Measurements from ENCODE around the gene MTF1. TPM values are rescaled to one million over a fixed set of nuclear protein-coding genes. Genes with fewer than 3 reads are reported as not detected.

Gene MTF1
- total RNA-seq, 4 donors from 2014 or later, result 4.0 to 7.4 (median 6.7) TPM

DNA sequence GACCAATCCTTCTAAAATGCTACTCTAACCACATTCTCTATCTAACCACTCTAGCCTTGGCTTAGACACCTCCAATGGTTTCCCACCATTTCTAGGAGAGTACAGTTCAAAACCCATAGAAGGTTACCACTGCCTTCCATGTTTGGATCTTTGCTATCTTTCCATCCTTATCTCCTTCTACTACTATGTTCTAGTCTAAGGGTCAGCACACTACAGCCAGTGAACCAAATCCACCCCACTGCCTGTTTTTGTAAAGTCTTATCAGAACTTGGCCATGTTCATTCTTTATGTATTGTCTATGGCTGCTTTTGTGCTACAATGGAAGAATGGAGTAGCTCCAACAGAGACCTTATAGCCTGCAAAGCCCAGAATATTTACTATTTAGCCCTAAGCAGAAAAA, 6.2 kb downstream of the MTF1 start:
- Histone ChIP-seq H3K4me1 (peaks cover 51 to 84% (median 70%) of the 10 kb centered on the region in 4 donors), H3K4me3 (no peak overlapping the region), H3K9me3 (no peaks in the 10 kb centered on the region), H3K36me3 (peaks cover 3 to 38% (median 26%) of the 10 kb centered on the region in 4 donors), H3K27ac (replicated peaks in 1 of 4) (no peak overlapping the region), H3K27me3 (no peaks in the 10 kb centered on the region)
- intact Hi-C loops (cut with DNase I), result no loop called here
- DNase-seq (ENCODE audit: extremely low spot score), result no peak
- no peak for TF ChIP-seq POLR2AphosphoS5 (IDR thresholded peaks at IDR 0.05)
- TF ChIP-seq EP300 (IDR thresholded peaks at IDR 0.05), result no peak
- no peak for TF ChIP-seq POLR2A (IDR thresholded peaks at IDR 0.05; ENCODE audit: low read depth)
- TF ChIP-seq, protein P1, sequence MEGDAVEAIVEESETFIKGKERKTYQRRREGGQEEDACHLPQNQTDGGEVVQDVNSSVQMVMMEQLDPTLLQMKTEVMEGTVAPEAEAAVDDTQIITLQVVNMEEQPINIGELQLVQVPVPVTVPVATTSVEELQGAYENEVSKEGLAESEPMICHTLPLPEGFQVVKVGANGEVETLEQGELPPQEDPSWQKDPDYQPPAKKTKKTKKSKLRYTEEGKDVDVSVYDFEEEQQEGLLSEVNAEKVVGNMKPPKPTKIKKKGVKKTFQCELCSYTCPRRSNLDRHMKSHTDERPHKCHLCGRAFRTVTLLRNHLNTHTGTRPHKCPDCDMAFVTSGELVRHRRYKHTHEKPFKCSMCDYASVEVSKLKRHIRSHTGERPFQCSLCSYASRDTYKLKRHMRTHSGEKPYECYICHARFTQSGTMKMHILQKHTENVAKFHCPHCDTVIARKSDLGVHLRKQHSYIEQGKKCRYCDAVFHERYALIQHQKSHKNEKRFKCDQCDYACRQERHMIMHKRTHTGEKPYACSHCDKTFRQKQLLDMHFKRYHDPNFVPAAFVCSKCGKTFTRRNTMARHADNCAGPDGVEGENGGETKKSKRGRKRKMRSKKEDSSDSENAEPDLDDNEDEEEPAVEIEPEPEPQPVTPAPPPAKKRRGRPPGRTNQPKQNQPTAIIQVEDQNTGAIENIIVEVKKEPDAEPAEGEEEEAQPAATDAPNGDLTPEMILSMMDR (IDR thresholded peaks at IDR 0.05), result no peak

DNA sequence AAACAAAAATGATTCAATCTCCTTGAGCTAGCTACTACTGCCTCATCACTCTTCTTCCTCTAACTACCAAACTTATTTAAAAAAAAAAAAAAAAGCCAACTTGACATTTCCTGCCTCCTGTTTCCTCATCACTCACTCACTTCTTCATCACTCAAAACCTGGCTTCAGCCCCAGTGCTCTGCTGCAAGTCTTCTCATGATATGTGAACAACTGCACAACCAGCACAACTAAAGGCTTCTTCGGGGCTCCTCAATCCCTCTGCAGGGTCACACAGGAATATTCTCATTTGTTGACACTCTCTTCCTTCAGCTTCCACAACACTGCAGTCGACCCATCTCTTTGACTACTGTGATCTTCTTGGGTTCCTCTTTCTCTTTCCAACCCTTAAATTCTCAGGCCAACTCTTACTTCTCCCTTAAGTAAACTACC, 7.6 kb downstream of the MTF1 start:
- H3K27me3 ChIP-seq, result no peaks in the 10 kb centered on the region
- 70% methylated on average over 2 of the region's 2 CpGs for WGBS
- no peak overlapping the region for H3K4me3 ChIP-seq
- H3K4me1 ChIP-seq, result peaks cover 42 to 75% (median 60%) of the 10 kb centered on the region in 4 donors
- no peaks in the 10 kb centered on the region for H3K9me3 ChIP-seq
- no peak overlapping the region for H3K27ac ChIP-seq (replicated peaks in 1 of 4)
- DNase-seq (ENCODE audit: extremely low spot score), result no peak
- TF ChIP-seq POLR2A (IDR thresholded peaks at IDR 0.05; ENCODE audit: low read depth) (no peak), EP300 (IDR thresholded peaks at IDR 0.05) (no peak), POLR2AphosphoS5 (IDR thresholded peaks at IDR 0.05) (no peak)
- TF ChIP-seq, protein P1 (IDR thresholded peaks at IDR 0.05), result no peak
- intact Hi-C loops (cut with DNase I), result no loop called here
- H3K36me3 ChIP-seq, result peaks cover 3 to 29% (median 19%) of the 10 kb centered on the region in 4 donors

DNA sequence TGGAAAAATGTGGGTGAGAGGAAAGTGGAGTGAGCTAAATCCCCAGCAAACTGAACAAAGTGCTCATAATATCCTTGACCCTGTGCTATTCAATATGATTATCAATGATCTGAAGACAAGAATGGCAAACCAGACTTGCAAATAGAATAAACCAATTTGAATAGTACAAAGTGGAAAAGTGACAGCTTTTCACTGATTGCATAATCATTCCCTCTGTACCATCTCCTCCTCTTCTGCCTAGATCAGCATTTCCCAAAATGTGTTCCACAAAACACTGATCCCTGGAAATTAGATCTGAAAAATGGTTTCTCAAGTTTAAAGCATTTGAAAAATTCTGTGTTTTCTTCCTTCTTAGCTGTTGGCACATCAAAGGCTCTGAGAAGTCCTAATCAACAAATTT, 8.1 kb downstream of the MTF1 start:
- H3K27ac ChIP-seq (replicated peaks in 1 of 4), result no peak overlapping the region
- H3K27me3 ChIP-seq, result no peaks in the 10 kb centered on the region
- H3K4me3 ChIP-seq, result no peak overlapping the region
- intact Hi-C loops (cut with DNase I), result no loop called here
- no peaks in the 10 kb centered on the region for H3K9me3 ChIP-seq
- peaks cover 37 to 75% (median 57%) of the 10 kb centered on the region in 4 donors for H3K4me1 ChIP-seq
- no peak for TF ChIP-seq EP300 (IDR thresholded peaks at IDR 0.05)
- DNase-seq (ENCODE audit: extremely low spot score), result no peak
- peaks cover 3 to 24% (median 15%) of the 10 kb centered on the region in 4 donors for H3K36me3 ChIP-seq

- intact Hi-C loops (cut with DNase I), result no loop called here
- Histone ChIP-seq H3K9me3 (no peaks in the 10 kb centered on the region), H3K27me3 (no peaks in the 10 kb centered on the region), H3K27ac (replicated peaks in 1 of 4) (no peak overlapping the region), H3K4me1 (peaks cover 29 to 74% (median 49%) of the 10 kb centered on the region in 4 donors), H3K36me3 (peaks cover 3 to 21% (median 12%) of the 10 kb centered on the region in 4 donors), H3K4me3 (no peak overlapping the region)
- DNase-seq (ENCODE audit: extremely low spot score), result no peak
- 83% methylated on average over 6 of the region's 6 CpGs for WGBS
- TF ChIP-seq POLR2A (IDR thresholded peaks at IDR 0.05; ENCODE audit: low read depth), result no peak
- TF ChIP-seq EP300 (IDR thresholded peaks at IDR 0.05), result no peak
- no peak for TF ChIP-seq POLR2AphosphoS5 (IDR thresholded peaks at IDR 0.05)
- TF ChIP-seq, protein P1 (IDR thresholded peaks at IDR 0.05), result no peak
Observed at GRCh38 chr1:37850352-37850955, 8.9 kb downstream of the MTF1 start.

DNA sequence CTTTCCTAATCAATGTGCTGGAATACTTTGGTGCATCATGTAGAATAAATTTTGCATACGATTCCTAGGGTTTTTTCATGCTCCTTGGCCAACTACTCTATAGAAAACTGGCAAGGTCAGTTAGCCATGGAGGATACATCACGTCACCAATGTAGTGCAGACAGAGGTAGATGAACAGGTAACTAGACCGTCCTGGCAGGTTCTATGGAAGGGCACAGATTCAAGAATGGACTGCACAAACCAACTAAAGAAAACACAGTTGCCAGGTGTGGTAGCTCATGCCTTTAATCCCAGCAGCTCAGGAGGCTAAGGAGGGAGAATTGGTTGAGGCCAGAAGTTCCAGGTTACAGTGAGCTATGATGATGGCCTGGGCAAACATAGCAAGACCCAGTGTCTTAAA, 9.9 kb downstream of the MTF1 start:
- Histone ChIP-seq H3K4me3 (no peak overlapping the region), H3K27me3 (no peaks in the 10 kb centered on the region), H3K9me3 (no peaks in the 10 kb centered on the region), H3K36me3 (peaks cover 0 to 16% (median 3%) of the 10 kb centered on the region in 4 donors), H3K4me1 (peaks cover 22 to 64% (median 39%) of the 10 kb centered on the region in 4 donors), H3K27ac (replicated peaks in 1 of 4) (no peak overlapping the region)
- WGBS, result 93% methylated on average over 3 of the region's 3 CpGs
- intact Hi-C loops (cut with DNase I), result no loop called here
- TF ChIP-seq POLR2A (IDR thresholded peaks at IDR 0.05; ENCODE audit: low read depth) (no peak), EP300 (IDR thresholded peaks at IDR 0.05) (no peak), POLR2AphosphoS5 (IDR thresholded peaks at IDR 0.05) (no peak)
- TF ChIP-seq, protein P1 (IDR thresholded peaks at IDR 0.05), result no peak
- no peak for DNase-seq (ENCODE audit: extremely low spot score)

All from esophagus muscularis mucosa (tissue), 4 donors.